ENCODE data around the gene TBC1D24.
"Not testable (repeated sequence)": the region's sequence is repeated elsewhere in the genome, so short reads cannot be mapped to it uniquely, and the experiment has no call there.

Gene TBC1D24

DNA sequence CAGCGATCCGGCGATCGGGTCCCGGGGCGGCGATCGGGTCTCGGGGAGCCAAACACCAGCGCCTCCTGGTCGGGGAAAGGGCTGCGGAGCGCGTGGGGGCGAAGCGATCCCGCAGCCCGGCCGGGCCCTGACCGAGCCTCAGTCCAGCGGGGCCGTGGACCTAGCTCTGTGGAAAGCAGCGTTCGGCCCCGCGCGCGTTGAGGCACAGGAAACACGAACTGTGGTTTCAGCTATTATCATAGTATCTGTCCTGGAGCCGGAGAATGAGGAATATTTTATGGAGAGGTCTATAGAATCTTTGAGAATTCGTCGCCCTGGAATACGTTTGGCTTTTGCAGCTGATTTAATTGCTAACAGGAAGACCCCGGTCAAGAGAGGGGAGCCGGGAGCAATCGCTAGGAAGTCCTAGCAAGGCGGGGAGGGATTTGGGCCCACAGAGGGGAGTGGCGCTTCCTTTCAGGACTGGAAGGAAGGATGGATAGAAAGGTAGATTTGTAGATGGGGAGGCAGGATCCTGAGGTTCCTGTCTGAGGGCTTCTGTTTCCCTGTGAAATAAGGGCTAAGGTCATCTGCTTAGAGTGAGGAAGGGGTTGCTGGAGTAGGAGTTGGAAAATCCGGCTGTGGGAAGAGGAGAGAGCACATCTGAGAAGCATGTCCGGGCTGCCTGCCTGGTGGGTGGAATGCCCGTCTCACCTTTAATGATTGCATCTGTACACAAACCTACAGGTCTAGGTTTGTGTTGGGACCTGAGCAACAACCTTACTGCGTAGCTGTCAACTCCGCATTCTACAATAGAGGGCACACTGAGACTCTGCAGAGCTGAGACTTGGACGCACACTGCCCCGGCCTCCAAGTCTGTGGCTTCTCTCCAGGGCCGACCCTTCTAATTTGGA, 44.9 kb upstream of the TBC1D24 start:
- DNase-seq (ENCODE audit: extremely low read depth, low read depth) = no peak

DNA sequence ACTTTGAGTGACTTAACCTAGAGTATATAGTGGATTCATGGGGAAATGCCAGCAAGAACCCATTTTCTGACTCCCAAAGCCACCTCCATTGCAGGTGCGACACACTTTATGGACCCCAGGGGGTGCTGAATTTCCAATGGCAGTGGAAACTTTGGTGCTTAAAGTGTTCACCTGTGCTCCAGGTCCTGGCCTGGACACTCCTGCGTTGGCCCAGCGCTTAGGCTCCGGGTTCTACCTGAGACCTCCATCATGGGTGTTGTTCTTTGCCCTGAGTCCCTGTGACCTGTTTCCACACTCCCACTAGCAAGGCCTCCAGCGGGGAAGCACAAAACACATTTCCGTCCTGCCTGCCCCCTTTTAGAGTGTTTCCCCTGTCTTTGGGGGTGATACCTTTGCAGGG, 42.6 kb upstream of the TBC1D24 start:
- TF ChIP-seq, protein P1, sequence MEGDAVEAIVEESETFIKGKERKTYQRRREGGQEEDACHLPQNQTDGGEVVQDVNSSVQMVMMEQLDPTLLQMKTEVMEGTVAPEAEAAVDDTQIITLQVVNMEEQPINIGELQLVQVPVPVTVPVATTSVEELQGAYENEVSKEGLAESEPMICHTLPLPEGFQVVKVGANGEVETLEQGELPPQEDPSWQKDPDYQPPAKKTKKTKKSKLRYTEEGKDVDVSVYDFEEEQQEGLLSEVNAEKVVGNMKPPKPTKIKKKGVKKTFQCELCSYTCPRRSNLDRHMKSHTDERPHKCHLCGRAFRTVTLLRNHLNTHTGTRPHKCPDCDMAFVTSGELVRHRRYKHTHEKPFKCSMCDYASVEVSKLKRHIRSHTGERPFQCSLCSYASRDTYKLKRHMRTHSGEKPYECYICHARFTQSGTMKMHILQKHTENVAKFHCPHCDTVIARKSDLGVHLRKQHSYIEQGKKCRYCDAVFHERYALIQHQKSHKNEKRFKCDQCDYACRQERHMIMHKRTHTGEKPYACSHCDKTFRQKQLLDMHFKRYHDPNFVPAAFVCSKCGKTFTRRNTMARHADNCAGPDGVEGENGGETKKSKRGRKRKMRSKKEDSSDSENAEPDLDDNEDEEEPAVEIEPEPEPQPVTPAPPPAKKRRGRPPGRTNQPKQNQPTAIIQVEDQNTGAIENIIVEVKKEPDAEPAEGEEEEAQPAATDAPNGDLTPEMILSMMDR (IDR thresholded peaks at IDR 0.05; ENCODE audit: low read depth, low read length) = no peak
- DNase-seq (ENCODE audit: extremely low read depth, low read depth) = no peak

More for the DNA sequence above, 44.9 kb upstream of the TBC1D24 start:
- TF ChIP-seq, protein P1 (IDR thresholded peaks at IDR 0.05; ENCODE audit: low read depth, low read length) = no peak

DNA sequence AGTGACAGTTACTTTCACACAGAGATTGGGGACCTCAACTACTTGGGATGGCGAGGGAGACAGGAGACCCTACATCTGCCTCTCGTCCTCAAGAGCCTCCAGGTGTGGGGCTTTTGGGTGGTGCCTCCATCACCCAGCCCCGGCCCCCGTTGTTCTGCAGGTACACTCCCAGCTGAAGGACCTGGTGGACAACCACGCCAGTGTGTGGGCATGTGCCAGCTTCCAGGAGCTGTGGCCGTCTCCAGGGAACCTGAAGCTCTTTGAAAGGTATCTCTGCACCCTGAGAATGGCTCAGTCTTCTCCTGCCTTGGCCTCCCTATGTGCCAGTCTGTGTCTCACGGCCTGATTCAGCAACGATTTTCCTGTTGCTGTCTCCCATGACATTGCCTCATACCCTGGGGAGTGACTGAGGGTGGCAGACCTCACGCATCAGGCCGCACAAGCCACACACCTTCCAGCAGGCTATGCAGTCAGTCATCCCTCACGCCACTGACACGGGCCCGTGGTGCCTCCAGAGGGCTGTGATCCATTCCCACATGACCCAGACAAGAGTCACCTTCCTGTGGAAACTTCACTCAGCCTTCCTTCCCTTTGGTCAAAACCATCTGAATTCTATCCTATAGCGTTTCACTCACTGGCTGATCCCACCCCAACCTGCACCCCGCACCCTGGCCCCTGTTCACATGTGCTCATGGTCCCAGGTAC, 42.0 kb upstream of the TBC1D24 start:
- TF ChIP-seq, protein P1 (IDR thresholded peaks at IDR 0.05; ENCODE audit: low read depth, low read length) = no peak
- DNase-seq (ENCODE audit: extremely low read depth, low read depth) = no peak

DNA sequence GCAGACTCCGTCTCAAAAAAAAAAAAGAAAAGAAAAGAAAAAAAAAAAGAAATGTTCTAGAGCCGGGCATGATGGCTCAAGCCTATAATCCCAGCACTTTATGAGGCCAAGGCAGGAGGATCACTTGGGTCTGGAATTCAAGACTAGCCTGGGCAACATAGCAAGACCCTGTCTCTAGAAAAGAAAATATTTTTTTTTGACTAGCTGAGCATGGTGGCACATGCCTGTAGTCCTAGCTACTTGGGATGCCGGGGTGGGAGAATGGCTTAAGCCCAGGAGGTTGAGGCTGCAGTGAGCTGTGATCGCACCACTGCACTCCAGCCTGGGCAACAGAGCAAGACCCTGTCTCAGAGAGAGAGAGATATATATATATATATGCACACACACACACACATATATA, 39.7 kb upstream of the TBC1D24 start:
- not testable (repeated sequence) for DNase-seq (ENCODE audit: extremely low read depth, low read depth)

DNA sequence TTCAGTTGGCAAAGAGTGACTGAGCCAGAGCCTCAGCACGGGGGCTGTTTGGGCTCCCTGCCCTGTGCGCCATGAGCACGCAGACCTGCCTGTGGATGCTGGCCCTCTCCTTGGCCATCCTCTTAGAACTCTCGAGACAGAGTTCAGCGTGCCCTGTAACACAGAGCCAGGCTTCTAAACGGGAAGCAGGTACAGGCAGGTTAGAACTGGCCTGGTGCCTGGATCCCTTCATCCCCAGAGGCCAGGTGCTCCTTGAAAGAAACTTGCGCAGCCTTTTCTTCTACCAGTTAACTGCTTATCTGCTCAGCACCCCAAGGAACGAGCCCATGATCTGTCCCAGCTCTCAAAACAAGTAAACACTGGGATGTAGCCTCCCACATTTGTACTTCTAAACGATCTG, 38.8 kb upstream of the TBC1D24 start:
- DNase-seq (ENCODE audit: extremely low read depth, low read depth) = no peak
- TF ChIP-seq, protein P1 (IDR thresholded peaks at IDR 0.05; ENCODE audit: low read depth, low read length) = no peak

DNA sequence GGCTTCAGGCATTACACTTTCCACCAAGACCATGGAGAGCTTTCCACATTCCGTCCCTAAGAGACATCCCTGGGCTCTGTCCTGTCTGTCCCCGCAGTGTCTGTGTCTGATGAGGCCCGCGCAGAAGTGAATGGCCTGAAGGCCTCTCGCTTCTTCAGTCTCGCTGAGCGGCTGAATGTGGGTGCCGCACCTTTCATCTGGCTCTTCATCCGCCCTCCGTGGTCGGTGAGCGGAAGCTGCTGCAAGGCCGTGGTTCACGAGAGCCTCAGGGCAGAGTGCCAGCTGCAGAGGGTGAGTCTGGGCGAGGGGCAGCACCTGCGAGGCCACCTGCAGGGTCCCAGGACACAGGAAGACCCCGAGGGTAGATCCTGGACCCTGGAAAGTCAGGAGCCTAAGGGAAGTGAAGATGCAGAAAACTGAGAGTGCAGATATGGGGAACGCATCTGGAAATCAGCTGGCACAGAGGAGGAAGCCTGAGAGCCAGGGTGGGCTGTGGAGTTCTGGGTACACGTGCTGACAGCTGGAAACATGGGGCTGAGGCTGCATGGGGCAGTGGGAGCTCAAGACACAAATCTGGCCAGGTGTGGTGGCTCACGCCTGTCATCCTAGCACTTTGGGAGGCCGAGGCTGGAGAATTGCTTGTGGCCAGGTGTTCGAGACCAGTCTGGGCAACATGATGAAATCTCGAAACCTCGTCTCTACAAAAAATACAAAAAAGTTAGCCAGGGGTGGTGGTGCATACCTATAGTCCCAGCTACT, 37.7 kb upstream of the TBC1D24 start:
- no peak for DNase-seq (ENCODE audit: extremely low read depth, low read depth)
- TF ChIP-seq, protein P1 (IDR thresholded peaks at IDR 0.05; ENCODE audit: low read depth, low read length) = no peak

DNA sequence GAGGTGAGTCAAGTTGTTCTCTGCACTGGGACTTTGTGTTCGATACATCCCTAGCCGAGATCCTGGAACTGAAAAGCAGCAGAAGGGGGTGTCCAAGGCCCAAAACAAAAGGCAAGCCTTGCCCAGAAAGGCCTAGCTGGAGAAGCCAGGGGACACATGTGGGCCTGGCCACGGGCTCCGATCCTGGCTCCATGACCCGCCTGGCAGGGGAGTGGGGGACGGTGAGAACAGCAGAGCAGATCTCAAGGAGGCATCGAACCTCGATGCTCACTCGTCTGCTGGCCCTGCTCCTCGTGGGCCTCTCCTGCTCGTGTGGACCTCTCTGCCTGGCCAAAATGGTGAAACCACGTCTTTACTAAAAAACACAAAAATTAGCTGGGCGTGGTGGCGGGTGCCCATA, 36.8 kb upstream of the TBC1D24 start:
- TF ChIP-seq, protein P1 (IDR thresholded peaks at IDR 0.05; ENCODE audit: low read depth, low read length) = no peak
- DNase-seq (ENCODE audit: extremely low read depth, low read depth) = no peak
